ENCODE results near the gene TMEM98.
A peak's percentile ranks its signal among the peaks of the same experiment; 100 is the strongest.
"Not testable (repeated sequence)": the region's sequence is repeated elsewhere in the genome, so short reads cannot be mapped to it uniquely, and the experiment has no call there.

Gene TMEM98

GRCh38 chr17:32927724-32928585 lies at the start of gene TMEM98:
Gene TMEM98, plus strand, starts transcription at chr17:32928153. Its CDS starts 3,376 bp downstream, at chr17:32931529.
- DNase-seq (ENCODE audit: low spot score) = no peak

- DNase-seq (ENCODE audit: low spot score) = no peak
Measured at GRCh38 chr17:32878211-32878610, 49.7 kb upstream of the TMEM98 start.

GRCh38 chr17:32879134-32879533 lies 48.8 kb upstream of the TMEM98 start:
- DNase-seq (ENCODE audit: low spot score) = no peak

- no peak for DNase-seq (ENCODE audit: low spot score)
Measured at GRCh38 chr17:32880671-32881453, 47.1 kb upstream of the TMEM98 start.

- no peak for DNase-seq (ENCODE audit: low spot score)
Measured at GRCh38 chr17:32882029-32882428, 45.9 kb upstream of the TMEM98 start.

GRCh38 chr17:32882734-32883133 lies 45.2 kb upstream of the TMEM98 start:
- DNase-seq (ENCODE audit: low spot score) = no peak

- DNase-seq (ENCODE audit: low spot score) = not testable (repeated sequence)
Measured at GRCh38 chr17:32886951-32887350, 41.0 kb upstream of the TMEM98 start.

GRCh38 chr17:32887410-32887809 lies 40.5 kb upstream of the TMEM98 start:
- DNase-seq (ENCODE audit: low spot score) = not testable (repeated sequence)

GRCh38 chr17:32894245-32894644 lies 33.7 kb upstream of the TMEM98 start:
- DNase-seq (ENCODE audit: low spot score) = no peak

- no peak for DNase-seq (ENCODE audit: low spot score)
Measured at GRCh38 chr17:32896647-32897258, 31.2 kb upstream of the TMEM98 start.

GRCh38 chr17:32899236-32900013 lies 28.5 kb upstream of the TMEM98 start:
- DNase-seq (ENCODE audit: low spot score) = no peak

- DNase-seq (ENCODE audit: low spot score) = no peak
Measured at GRCh38 chr17:32901743-32902142, 26.2 kb upstream of the TMEM98 start.

- no peak for DNase-seq (ENCODE audit: low spot score)
Measured at GRCh38 chr17:32903774-32904673, 23.9 kb upstream of the TMEM98 start.

GRCh38 chr17:32904891-32905290 lies 23.1 kb upstream of the TMEM98 start:
- DNase-seq (ENCODE audit: low spot score) = no peak

- DNase-seq (ENCODE audit: low spot score) = no peak
Measured at GRCh38 chr17:32907583-32907982, 20.4 kb upstream of the TMEM98 start.

GRCh38 chr17:32909787-32910369 lies 18.1 kb upstream of the TMEM98 start:
- peak; percentile 47 for DNase-seq (ENCODE audit: low spot score)

- DNase-seq (ENCODE audit: low spot score) = no peak
Measured at GRCh38 chr17:32910769-32911168, 17.2 kb upstream of the TMEM98 start.

GRCh38 chr17:32912218-32912897 lies 15.6 kb upstream of the TMEM98 start:
- no peak for DNase-seq (ENCODE audit: low spot score)

GRCh38 chr17:32913593-32913992 lies 14.4 kb upstream of the TMEM98 start:
- DNase-seq (ENCODE audit: low spot score) = no peak

- no peak for DNase-seq (ENCODE audit: low spot score)
Measured at GRCh38 chr17:32914181-32914580, 13.8 kb upstream of the TMEM98 start.
